ENCODE data around the gene ARHGAP42.
"Not testable (repeated sequence)": the region's sequence is repeated elsewhere in the genome, so short reads cannot be mapped to it uniquely, and the experiment has no call there.

DNA sequence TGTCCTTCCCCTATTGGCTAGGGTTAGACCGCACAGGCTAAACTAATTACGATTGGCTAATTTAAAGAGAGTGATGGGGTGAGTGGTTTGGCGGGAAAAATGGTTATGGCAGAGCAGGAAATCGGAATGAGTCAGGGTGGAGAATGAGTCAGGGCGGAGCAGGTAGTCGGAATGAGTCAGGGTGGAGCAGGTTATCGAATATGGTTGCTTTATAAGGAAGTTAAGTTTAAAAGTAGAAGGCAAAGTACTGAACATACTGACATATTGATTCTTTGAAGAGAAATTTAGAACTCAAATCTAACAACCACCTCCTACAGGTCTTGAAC, 63.4 kb downstream of the ARHGAP42 start:
- TF ChIP-seq EZH2phosphoT487 (IDR thresholded peaks at IDR 0.05; ENCODE audit: borderline replicate concordance, low read length) = not testable (repeated sequence)
- TF ChIP-seq, protein P1, sequence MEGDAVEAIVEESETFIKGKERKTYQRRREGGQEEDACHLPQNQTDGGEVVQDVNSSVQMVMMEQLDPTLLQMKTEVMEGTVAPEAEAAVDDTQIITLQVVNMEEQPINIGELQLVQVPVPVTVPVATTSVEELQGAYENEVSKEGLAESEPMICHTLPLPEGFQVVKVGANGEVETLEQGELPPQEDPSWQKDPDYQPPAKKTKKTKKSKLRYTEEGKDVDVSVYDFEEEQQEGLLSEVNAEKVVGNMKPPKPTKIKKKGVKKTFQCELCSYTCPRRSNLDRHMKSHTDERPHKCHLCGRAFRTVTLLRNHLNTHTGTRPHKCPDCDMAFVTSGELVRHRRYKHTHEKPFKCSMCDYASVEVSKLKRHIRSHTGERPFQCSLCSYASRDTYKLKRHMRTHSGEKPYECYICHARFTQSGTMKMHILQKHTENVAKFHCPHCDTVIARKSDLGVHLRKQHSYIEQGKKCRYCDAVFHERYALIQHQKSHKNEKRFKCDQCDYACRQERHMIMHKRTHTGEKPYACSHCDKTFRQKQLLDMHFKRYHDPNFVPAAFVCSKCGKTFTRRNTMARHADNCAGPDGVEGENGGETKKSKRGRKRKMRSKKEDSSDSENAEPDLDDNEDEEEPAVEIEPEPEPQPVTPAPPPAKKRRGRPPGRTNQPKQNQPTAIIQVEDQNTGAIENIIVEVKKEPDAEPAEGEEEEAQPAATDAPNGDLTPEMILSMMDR (IDR thresholded peaks at IDR 0.05; ENCODE audit: low read depth, low read length, poor library complexity, severe bottlenecking) = not testable (repeated sequence)
